SU-DHL-6 (cell line): Measurements from ENCODE around the gene POC1A.

Experiments used
- CTCF ChIP-seq: fragments of 200-600 bp; sonication (generic); IDR thresholded peaks from one replicate; pipeline ENCODE4 v1.5.1; 2017; ENCODE audit warnings: antibody characterized with exemption, mild to moderate bottlenecking, low read length, moderate library complexity; ENCODE audit not compliant: insufficient read depth, poor library complexity, severe bottlenecking
- EZH2phosphoT487 ChIP-seq: fragments of 200-600 bp; sonication (generic), shearing (Covaris generic); conservative IDR thresholded peaks from 2 replicates; pipeline ENCODE4 v1.6.1; 2018; ENCODE audit warnings: mild to moderate bottlenecking, antibody characterized with exemption, low read length, moderate library complexity, mixed read lengths

GRCh38 chr3:52175416-52176179 is 21.4 kb upstream of the POC1A start:
- TF ChIP-seq CTCF (no peak), EZH2phosphoT487 (no peak)
